Astrocyte (in vitro differentiated cells and primary cell): ENCODE results near the gene MIS12.

Source experiments
- CTCF ChIP-seq: IDR thresholded peaks from 2 replicates; pipeline ENCODE4 v1.5.1; 2011; ENCODE audit warnings: low read depth, mild to moderate bottlenecking, inconsistent platforms, low read length, moderate library complexity; ENCODE audit not compliant: insufficient read depth
- EZH2 ChIP-seq: IDR thresholded peaks from 2 replicates; pipeline ENCODE4 v1.6.1; 2012; ENCODE audit warnings: mild to moderate bottlenecking, low read length, inconsistent platforms; ENCODE audit not compliant: insufficient read depth

DNA sequence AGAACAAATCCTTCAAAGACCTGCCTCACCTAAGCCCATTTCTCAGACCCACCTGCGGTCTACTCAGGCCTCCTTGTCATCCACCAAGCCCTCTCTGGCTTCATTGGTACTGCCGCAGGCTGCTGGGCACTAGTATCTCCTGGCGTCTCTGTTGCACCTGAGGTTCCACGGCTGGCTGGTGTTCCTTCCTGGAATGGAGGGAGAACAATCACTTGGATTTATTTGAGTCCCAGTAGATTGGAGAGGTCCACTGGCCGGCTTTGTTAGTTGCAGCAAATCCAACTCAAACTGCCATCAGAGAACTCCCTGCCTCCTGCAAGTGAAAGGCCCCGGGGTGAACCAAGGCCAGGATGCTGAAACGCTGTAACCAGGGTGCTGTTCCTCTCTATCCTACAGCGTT is 15.3 kb downstream of the MIS12 start:
- TF ChIP-seq EZH2 (no peak), CTCF (no peak)
